Measurements from ENCODE around the gene CACHD1.

The CACHD1 gene

DNA sequence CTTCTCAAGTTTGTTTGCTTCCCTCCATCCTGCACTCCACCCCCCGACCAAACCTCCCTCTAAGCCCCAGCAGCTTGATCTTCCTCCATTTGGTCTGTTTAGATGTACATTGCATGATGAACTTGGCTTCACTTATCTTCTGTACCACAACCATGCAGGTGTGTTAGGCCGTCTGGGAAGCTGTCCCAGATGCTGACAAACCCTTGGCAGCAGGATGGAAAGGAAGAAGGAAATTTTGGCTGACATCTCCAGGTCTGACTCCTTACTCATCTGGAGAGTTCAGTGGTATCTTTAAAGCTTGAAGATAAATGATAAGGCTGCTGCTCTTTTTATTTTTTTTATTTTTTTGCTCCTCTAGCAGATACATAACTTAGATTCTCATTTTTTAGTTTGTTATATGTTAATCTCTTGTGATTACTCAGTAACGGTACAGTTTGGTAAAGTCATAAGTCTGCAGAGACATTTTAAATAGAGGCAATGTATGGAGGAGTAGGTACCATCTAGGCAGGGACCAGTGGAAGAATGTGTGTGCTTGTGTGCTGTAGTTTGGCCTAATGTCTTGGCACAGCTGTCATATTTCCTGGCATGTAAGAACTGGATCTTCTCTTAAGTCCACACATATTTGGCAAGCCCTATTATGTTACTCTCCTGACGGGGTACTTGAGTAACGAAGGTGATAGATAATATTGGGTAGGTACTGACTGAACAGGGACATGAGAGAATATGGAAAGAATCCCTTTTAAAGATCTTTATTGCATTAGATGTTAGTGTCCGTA, 79.7 kb downstream of the CACHD1 start:
- no peak for DNase-seq (ENCODE audit: low spot score)

DNA sequence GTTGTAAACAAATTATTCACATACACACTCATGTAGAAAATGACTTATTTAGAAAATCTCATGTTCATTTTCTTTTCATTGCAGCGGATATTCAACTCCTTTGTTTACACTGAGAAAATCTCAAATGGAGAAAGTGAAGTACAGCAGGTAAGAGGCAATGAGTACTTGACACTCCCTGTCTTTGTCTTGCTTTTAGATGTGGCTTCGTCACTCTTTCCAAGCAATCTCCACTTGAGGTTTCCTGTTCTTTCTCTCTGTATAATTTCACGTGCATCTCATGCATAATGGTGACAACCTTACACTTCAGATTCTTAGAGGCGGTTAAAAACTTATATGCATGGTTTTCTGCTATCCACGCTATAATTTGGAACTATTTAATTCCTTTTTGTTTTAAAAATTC, 80.6 kb downstream of the CACHD1 start:
- DNase-seq (ENCODE audit: low spot score), result peak; percentile 55

DNA sequence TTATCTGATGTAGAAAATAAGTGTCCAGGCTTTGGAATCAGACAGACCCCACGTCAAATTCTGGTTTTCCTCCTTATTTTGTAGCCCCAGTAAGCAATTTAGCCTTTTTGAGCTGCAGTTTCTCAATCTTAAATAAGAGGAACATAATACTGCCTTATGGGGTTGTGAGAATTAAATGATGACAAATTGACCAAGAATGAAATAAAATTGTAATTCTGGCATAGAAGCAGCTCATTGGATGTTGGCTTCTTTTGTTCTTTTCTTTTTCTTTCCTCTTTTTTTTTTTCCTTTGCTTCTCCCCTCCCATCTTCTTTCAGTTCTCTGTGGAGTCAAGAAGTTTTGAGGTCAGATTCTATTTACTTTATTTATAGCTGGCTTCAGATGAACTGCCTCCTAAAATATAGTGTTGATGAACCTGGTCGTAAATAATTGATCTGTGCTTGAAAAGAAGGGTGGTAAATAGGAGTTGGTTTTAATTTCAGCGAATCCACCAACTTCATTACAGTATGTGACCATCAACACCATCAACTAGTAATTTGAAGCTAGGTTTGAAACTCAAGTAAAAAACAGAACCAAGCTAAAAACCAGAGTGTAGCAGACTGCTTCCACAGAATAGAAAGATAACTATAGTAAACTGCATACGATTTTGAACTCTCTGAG, 81.1 kb downstream of the CACHD1 start:
- no peak for DNase-seq (ENCODE audit: low spot score)

DNA sequence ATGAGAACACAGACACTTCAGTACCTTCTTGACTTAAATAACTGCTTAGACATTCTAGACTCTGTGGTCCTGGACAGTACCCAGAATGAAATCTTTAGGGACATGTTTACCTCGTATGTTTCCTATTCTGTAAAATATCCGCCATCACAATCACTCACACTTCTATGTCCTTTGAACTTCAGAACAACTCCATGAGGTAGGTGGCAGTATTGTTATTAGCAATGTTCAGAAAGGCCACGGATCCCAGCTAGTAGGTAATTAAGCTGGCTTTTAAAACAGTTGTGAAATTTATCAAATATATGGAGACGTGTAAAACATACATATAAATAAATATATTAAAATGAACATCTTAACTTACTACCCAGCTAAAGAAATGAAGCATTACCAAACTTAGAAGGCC, 83.4 kb downstream of the CACHD1 start:
- no peak for DNase-seq (ENCODE audit: low spot score)

DNA sequence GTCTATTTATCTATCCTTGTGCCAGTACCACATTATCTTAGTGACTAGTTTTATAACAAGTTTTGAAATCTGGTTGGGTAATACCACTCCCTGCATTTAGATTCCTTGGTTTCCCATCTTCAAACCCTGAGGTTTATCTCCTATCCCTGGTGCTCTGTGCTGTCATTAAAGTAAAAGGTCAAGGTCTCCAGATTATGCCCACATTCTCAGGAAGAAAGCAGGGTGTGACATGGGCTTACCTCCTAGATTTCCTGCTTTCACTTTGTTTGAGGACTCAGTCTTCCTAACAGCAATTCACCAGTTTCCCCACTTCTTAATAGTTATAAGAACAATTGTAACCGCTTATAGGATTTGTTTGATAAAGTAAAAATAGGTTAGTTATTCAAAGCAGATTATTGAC, 86.0 kb downstream of the CACHD1 start:
- no peak for DNase-seq (ENCODE audit: low spot score)

DNA sequence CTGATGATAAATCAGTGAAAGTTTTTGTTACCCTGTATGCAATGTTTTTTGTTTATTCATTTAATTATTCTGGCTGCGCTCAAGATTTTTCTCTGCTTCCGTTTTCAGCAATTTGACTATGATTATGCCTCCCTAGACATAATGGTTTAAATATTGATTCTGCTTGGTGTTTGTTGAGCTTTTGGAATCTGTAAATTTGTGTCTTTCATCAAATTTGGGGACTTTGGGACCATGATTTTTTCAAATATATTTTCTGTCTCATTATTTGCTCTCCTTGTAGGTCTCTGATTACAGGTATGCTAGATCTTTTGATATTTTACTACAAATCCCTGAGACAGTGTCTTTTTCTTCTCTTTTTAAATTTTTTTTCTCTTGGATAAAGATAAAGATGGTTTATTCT, 92.1 kb downstream of the CACHD1 start:
- no peak for DNase-seq (ENCODE audit: low spot score)

DNA sequence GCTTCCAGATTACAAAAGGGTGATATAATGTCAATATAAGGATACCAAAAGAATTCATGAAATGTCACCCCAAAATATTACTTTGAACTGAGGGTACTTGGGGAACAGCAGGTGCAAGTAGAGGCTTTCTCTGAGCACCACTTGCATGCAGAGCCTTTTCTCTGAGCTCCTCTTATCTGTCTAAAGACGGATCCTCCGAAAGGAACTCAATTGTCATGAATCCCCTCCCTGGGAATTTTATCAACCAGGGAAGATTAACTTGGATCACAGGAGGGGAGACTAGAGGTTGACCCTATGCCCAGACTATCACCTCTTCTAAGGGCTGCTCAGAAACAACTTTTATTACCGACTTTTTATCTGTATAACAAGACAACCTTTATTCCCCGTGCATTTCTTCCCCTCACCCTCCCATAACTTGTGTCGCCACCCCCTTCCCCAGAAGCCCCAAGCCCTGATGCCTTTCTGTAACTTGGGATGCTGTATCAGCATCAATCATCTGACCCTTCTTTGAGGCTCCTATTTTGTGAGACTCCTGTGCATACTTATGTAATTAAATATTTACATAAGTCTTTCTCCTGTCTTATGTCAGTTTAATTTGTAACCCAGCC, 94.1 kb downstream of the CACHD1 start:
- DNase-seq (ENCODE audit: low spot score), result no peak

DNA sequence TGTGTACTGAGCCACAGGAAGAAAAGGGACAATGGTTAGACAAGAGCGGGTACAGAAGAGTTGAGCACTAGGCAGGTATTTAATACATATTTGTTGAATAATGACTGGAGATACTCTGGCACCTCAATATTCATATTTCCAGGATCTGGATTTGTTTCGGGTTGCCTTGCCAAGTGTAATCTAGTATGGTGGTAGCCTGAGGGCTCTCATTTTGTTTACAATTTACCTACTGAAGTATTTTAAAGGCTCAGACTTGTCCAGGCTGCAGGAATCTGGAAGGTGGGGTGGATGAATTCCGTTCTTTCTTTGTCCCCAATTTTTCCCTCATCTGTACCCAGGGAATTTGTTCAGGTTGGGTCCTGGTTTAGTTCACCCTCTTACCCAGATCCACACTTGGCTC, 95.0 kb downstream of the CACHD1 start:
- DNase-seq (ENCODE audit: low spot score), result no peak

DNA sequence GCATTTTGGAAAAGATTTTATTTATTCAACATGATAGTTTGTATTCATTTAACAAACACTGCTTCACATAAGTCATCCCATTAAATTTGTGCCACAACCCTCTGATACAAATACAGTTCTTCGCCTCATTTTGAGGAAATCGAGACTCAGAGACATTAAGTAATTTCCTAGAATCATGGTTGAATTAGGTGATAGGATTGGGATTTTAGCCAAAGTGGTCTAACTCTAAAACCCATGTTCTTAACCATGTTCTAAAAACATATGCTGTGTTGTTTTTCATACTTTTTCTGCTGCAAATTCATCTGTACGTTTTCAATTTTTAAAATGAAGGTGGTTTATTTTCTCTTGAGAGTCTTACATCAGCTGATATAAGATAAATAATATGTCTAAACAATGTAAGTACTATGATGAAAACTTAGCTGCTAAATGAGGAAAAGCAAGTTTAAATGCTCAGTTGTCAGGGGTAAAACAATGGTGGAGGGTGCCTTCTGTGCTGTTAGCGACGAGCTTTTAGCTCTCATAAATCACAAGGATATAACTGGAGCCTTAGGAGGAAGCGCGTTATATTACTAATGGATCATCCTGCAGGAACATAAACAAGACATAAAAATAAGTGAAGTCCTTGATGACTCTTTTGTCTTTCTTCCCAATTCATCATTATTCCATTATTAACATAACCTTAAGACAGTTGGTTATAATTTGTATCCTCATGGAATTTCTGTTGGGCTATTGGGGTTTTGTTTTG, 97.7 kb downstream of the CACHD1 start:
- no peak for DNase-seq (ENCODE audit: low spot score)

DNA sequence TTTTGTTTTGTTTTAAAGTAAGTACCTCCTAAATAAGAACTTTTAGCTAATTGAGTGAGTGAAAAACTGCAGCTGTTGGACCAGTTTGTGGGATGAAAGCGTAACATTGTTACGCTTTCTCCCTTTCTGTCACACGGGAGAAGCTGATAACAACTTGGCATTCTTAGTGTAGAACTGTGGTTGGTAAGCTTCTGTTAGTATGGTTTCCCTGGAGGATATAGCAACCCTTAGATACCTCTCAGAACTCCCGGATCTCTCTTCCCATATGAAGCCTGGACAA, 98.2 kb downstream of the CACHD1 start:
- no peak for DNase-seq (ENCODE audit: low spot score)

DNA sequence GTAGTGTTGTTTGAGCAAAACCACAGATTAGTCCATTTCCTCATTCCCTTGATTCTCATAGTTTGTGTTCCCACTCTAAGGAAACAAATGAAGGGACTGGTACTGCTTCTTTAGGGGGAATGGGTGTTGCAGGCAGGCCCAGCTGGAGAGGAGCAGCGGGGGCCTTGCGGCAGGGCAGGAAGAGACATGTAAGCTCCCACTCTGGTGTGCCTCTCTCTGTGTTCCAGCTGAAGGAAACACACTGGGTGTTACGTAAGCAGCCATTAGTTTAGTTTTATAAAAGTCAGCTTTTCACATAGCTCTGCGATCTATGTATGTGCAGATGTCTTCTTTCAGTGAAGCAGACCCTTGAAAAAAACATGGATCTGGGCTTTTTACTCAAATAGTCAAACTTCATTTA, 99.5 kb downstream of the CACHD1 start:
- no peak for DNase-seq (ENCODE audit: low spot score)

DNA sequence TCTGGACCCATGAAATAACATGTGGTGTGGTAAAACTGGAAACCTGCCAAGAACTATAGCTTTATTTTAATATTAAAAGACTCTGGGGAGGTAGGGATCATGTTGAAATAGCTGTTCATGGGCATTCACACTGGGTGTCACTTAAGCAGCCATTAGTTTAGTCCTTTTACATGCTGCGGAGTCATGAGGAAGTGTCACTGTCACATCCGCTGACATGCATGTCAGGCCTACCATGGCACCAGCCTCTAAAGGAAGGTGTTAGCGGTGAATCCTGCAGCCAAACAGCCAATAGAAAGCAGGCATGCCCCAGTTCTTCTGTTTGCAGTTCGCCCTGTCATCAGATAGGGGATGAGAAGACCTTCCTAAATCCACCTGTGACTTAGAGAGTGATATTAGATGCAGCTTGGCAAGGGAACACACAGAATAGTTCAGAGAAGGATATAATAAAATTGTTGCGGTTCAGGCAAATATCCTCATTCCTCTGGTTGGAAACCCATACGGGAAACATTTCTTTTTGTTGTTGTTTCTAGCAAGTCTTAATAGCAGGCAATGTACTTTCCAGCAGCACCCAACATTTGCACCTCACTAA, 100.4 kb downstream of the CACHD1 start:
- no peak for DNase-seq (ENCODE audit: low spot score)

DNA sequence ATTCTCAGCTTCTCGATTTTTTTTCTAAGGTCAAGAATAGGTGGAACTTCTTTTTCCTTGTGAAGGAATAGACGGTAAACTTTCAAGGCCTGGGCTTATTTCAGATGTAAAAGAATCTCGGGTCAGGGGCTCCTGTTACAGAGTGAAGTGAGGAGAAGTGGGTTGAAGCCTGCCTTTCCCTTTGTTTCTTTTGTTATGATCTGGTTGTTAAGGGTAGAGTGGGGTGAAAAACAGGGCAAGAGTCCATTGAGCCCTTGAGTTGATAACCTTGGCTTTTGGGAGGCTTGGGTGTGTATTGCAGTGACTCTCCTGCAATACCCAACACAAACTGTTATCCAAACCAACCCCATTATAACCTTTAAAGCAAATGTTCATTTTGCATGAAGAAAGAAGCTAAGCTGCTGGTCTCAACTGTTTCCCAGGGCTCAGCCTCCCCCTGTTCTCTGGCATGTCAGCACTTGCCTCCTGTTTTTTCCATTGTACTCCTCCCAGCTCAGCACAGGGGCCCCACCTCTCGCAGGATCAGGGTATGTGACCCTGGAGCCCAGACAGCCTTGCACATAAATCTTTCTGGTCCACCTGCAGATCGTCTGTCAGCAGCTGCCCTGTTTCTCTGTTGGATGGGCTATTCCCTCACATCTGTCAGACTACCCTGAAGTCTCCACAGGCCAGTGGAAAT, 102.4 kb downstream of the CACHD1 start:
- DNase-seq (ENCODE audit: low spot score), result no peak

DNA sequence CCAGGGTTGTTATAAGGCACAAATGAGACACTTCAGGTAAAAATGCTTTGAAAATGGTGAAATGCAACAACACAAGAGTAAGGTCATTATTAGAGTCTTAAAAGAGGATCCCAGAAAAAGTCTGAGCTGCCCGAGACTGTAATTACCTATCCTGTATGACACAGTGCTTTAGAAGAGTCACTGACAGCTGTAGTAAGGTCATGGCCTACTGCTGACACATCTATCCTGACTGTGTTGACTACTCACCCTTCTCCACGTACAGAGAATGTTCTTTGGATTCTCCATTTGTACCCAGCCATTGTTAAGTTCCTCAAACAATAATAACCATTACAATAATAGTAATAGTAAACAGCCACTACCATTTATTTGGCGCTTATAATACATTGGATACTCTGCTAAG, 104.4 kb downstream of the CACHD1 start:
- DNase-seq (ENCODE audit: low spot score), result no peak

DNA sequence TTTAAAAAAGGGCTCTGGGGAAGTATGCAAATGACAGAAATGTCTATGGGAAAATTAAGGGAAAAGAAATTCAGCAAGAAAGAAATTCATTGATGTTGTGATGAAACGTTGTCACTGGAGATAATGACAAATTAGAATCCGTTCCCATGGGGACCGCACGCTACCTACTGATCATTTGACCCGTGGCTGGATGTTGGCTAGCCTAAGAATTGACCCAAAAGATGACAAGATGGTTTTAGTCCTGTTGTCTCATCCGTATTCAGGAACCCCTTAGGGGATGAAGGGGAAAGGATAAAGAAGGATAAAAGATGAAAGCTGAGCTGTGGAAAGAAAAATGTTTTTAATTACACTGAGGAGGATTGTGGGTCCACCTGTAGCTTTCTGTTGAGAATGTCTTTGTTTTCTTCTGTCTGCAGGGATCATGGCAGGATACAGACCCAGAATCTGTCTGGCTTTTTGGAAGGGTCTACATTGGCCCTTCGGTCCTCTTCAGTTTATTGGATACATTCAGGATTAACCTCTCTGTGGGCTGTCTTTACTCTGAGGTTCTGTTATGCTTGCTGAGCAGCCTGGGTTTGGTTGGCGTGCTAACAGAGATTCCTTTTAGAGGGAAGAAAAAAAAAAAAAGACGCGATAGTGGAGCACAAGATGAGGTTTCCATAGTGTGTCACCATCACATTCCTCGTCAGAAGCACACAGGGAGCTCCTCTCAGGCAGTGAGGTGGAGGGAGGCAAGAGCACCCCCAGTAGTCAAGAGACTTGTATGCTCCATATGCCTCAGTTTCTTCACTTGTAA, 106.2 kb downstream of the CACHD1 start:
- no peak for DNase-seq (ENCODE audit: low spot score)

DNA sequence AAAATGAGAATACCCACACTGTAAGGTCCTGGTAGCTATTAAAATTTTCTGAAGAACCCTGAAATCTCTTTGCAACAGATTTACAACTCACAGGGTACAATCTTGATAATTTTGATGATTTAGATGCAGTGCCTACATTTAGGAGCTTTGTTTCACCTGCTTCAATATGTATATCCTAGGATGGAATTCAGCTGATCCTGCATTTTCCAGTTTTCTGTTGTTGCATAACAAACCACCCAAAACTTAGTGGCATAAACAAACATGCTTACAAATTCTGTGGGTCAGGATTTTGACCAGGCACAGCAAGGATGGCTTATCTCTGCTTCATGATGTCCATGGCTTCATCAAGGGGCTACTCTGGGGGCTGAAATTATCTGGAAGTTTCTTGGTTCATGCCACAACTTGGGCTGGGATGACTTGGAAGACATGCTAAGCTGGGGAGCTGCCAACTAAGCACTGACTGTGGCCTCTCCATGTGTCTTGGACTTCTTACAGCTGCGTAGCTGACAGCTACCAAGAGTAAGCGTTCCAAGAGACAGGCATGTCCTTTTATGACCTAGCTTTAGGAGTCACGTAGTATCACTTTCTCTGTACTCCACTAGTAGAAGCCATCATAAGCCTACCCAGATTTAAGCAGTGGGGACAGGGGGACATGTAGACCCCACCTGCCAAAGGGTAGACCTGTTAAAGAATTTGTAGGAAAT, 108.5 kb downstream of the CACHD1 start:
- no peak for DNase-seq (ENCODE audit: low spot score)

DNA sequence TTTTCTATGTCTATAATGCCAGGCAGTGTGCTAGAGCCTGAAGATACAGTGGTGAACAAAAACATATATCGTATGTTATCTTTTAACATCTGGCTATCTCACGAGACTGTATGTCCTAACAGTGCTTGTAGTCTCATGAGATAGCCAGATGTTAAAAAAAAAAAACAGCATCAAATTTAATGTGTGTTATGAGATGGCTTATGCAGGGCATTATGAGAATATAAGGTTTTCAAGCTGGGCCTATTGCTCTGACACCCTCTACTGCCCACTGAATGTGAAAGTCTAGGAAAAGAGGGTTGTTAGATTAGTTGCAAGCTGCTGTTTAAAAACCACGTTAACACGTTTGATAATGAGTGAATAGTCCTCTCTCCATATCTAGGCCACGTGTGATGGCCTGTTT, 109.8 kb downstream of the CACHD1 start:
- no peak for DNase-seq (ENCODE audit: low spot score)

DNA sequence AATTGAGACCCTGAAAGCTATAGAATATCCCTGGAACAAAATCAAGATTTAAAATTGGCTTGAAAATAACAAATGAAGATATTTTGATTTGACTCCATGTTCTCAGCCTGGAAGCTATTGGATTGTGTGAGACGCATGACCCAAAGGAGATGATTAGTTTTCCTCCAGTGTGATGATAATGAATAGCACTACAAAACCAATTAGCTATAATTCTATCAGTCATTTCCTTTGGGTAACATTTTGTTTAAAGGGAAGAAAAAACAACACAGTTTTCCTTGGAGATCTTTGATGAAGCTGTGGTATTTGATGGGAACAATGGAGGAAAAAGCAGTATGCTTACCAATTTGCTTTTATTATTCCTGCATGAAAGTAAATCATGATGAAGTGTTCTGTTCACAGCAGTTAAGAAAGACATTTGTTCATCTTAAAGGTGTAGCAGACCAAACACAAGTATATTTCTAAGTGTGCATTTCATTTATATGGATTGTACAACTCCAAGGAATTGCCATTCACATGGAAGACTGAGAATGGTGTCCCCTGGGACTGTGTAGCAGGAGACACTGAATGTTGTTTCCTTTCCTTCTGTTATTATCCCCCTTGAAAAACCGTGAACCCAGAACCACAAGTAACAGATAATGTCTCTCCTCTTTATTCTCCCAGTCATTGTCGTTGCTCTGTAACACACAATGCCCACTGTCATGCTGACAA, 111.4 kb downstream of the CACHD1 start:
- no peak for DNase-seq (ENCODE audit: low spot score)

DNA sequence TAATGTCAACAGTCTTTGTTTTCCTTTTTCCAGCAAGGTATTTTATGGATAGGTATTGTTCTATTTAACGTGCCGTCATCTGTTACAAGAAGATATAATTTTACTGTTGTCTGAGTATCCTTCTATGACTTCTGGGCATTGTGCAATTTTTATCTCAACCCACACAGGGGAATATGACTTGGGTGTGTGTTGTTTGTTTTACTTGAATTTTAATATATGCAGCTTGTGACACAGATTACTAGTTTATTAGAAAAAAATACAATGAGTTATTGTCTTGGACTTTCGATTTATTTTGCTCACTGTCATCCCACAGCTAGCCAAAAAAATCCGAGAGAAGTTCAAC, 111.9 kb downstream of the CACHD1 start:
- no peak for DNase-seq (ENCODE audit: low spot score)

DNA sequence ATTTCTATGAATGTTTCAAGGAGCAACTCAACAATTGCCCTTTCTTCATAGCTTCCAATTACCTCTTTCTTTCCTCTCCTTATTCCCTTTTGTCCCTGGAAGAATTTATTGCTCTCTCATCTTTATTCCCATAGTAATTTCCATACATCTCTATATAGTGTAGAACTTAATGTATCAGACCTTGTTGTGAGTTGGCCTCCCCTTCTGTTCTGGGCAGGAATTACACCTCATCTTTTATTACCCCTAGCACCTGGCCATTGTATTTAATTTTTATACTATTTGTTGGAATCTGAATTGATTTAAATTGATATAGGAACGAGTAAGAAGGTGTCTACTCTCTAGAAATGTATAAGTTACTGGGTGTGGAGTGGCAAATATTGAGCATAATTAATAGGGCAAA, 114.5 kb downstream of the CACHD1 start:
- no peak for DNase-seq (ENCODE audit: low spot score)
